ENCODE measurements around the gene TBL1Y. TPM values are rescaled to one million over a fixed set of nuclear protein-coding genes. Genes with fewer than 3 reads are reported as not detected.

TBL1Y gene
- polyA plus RNA-seq, 3 donors: not detected

DNA sequence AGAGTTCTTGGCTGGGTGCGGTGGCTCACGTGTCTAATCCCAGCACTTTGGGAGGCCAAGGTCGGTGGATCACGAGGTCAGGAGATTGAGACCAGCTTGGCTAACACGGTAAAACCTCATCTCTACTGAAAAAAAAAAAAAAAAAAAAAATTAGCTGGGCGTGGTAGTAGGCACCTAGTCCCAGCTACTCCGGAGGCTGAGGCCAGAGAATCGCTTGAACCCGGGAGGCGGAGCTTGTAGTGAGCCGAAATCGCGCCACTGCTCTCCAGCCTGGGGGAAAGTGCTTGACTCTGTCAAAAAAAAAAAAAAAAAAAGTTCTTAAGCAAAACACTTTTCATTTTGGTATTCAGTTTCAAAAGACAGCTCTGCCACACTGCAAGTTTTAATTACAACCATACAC, 37.9 kb downstream of the TBL1Y start:
- Histone ChIP-seq H3K27me3 (ENCODE audit: control insufficient read depth in 2 of 2, insufficient read depth in 2 of 2, low read length in 2 of 2) (no peaks in the 10 kb centered on the region), H3K4me3 (replicated peaks in 1 of 3; ENCODE audit: low read depth in 2 of 3, low read length in 3 of 3) (no peak overlapping the region), H3K9ac (ENCODE audit: insufficient read depth, low read length, poor library complexity, severe bottlenecking) (no peak overlapping the region), H3K4me2 (replicated peaks; ENCODE audit: extremely low read depth, low read length, poor library complexity, severe bottlenecking) (no peak overlapping the region), H2AFZ (ENCODE audit: insufficient read depth, low read depth, low read length, poor library complexity, severe bottlenecking) (no peak overlapping the region), H3K79me2 (ENCODE audit: insufficient read depth, low read length) (no peaks in the 10 kb centered on the region), H3K27ac (ENCODE audit: low read depth in 1 of 2, low read length in 2 of 2) (no peak overlapping the region), H3K4me1 (ENCODE audit: control insufficient read depth in 1 of 2, insufficient read depth in 2 of 2, low read length in 2 of 2) (no peaks in the 10 kb centered on the region), H4K20me1 (ENCODE audit: insufficient read depth, low read length) (no peaks in the 10 kb centered on the region), H3K36me3 (replicated peaks in 1 of 2; ENCODE audit: control insufficient read depth in 1 of 2, insufficient read depth in 2 of 2, low read length in 2 of 2) (no peaks in the 10 kb centered on the region), H3K9me3 (replicated peaks in 1 of 2; ENCODE audit: control insufficient read depth in 1 of 2, insufficient read depth in 1 of 2, low read length in 2 of 2) (no peaks in the 10 kb centered on the region)
- intact Hi-C loops (cut with micrococcal nuclease): no loop called here
- no peak for DNase-seq
- H3K4me1 Mint-ChIP-seq: no peaks in the 10 kb centered on the region
- peaks cover 0 to 1% (median 1%) of the 10 kb centered on the region in 3 donors for H3K27me3 Mint-ChIP-seq (ENCODE audit: low read depth in 3 of 3)
- H3K27ac Mint-ChIP-seq: no peak overlapping the region
- no CpG with 5 or more reads among the region's 13 CpGs for WGBS (ENCODE audit: insufficient coverage)
- H3K4me3 Mint-ChIP-seq: no peak overlapping the region
- TF ChIP-seq, protein P1, sequence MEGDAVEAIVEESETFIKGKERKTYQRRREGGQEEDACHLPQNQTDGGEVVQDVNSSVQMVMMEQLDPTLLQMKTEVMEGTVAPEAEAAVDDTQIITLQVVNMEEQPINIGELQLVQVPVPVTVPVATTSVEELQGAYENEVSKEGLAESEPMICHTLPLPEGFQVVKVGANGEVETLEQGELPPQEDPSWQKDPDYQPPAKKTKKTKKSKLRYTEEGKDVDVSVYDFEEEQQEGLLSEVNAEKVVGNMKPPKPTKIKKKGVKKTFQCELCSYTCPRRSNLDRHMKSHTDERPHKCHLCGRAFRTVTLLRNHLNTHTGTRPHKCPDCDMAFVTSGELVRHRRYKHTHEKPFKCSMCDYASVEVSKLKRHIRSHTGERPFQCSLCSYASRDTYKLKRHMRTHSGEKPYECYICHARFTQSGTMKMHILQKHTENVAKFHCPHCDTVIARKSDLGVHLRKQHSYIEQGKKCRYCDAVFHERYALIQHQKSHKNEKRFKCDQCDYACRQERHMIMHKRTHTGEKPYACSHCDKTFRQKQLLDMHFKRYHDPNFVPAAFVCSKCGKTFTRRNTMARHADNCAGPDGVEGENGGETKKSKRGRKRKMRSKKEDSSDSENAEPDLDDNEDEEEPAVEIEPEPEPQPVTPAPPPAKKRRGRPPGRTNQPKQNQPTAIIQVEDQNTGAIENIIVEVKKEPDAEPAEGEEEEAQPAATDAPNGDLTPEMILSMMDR (IDR thresholded peaks at IDR 0.05): no peak
- no peaks in the 10 kb centered on the region for H3K36me3 Mint-ChIP-seq
- peaks cover 0 to 2% (median 0%) of the 10 kb centered on the region in 7 donors for H3K9me3 Mint-ChIP-seq

DNA sequence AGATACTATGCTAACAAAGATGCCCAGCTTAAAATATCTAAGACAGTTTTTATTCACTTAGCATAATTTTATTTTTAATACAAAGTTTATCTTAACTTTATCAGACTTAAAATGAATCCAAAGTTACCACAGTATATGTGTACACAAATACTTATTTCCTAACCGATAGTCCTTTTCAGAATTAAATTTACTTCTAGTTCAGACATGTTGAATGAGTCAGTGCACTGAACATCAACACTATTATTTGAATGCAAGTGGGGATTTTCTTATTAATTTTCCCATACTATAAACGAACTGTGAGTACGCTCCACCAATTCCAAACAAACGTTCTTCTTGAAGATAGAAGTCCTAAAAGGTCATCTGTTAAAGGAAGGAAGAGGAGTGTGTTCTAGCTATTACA, 39.5 kb downstream of the TBL1Y start:
- peaks cover 0 to 1% (median under 1%) of the 10 kb centered on the region in 3 donors for H3K27me3 Mint-ChIP-seq (ENCODE audit: low read depth in 3 of 3)
- Histone ChIP-seq H3K27me3 (ENCODE audit: control insufficient read depth in 2 of 2, insufficient read depth in 2 of 2, low read length in 2 of 2) (no peaks in the 10 kb centered on the region), H4K20me1 (ENCODE audit: insufficient read depth, low read length) (no peaks in the 10 kb centered on the region), H3K4me2 (replicated peaks; ENCODE audit: extremely low read depth, low read length, poor library complexity, severe bottlenecking) (no peak overlapping the region), H3K79me2 (ENCODE audit: insufficient read depth, low read length) (no peaks in the 10 kb centered on the region), H3K9me3 (replicated peaks in 1 of 2; ENCODE audit: control insufficient read depth in 1 of 2, insufficient read depth in 1 of 2, low read length in 2 of 2) (no peaks in the 10 kb centered on the region), H3K27ac (ENCODE audit: low read depth in 1 of 2, low read length in 2 of 2) (no peak overlapping the region), H3K4me1 (ENCODE audit: control insufficient read depth in 1 of 2, insufficient read depth in 2 of 2, low read length in 2 of 2) (no peaks in the 10 kb centered on the region), H3K36me3 (replicated peaks in 1 of 2; ENCODE audit: control insufficient read depth in 1 of 2, insufficient read depth in 2 of 2, low read length in 2 of 2) (no peaks in the 10 kb centered on the region), H3K4me3 (replicated peaks in 1 of 3; ENCODE audit: low read depth in 2 of 3, low read length in 3 of 3) (no peak overlapping the region), H2AFZ (ENCODE audit: insufficient read depth, low read depth, low read length, poor library complexity, severe bottlenecking) (no peak overlapping the region), H3K9ac (ENCODE audit: insufficient read depth, low read length, poor library complexity, severe bottlenecking) (no peak overlapping the region)
- no peak for DNase-seq
- WGBS (ENCODE audit: insufficient coverage): no CpG with 5 or more reads among the region's 4 CpGs
- H3K9me3 Mint-ChIP-seq: no peaks in the 10 kb centered on the region
- no peak overlapping the region for H3K27ac Mint-ChIP-seq
- no peak overlapping the region for H3K4me3 Mint-ChIP-seq
- intact Hi-C loops (cut with micrococcal nuclease): no loop called here
- H3K36me3 Mint-ChIP-seq: no peaks in the 10 kb centered on the region
- TF ChIP-seq, protein P1 (IDR thresholded peaks at IDR 0.05): no peak
- no peaks in the 10 kb centered on the region for H3K4me1 Mint-ChIP-seq

Data from CD14-positive monocyte (primary cell).